ENCODE data around the gene AKR1E2. TPM values are rescaled to one million over a fixed set of nuclear protein-coding genes. Genes with fewer than 3 reads are reported as not detected.

AKR1E2 gene
- total RNA-seq, 1 donor from 2014 or later, result 7.4 TPM

GRCh38 chr10:4834898-4835405 lies 8.9 kb downstream of the AKR1E2 start:
- no peak for DNase-seq (ENCODE audit: low spot score, unreplicated experiment)
- no peaks in the 10 kb centered on the region for H3K9me3 Mint-ChIP-seq (ENCODE audit: low read depth)
- H3K27me3 Mint-ChIP-seq, result no peaks in the 10 kb centered on the region
- H3K36me3 Mint-ChIP-seq (ENCODE audit: insufficient read depth), result peaks cover 3% of the 10 kb centered on the region
- H3K27ac Mint-ChIP-seq, result no peak overlapping the region
- H3K4me1 Mint-ChIP-seq (ENCODE audit: low read depth), result no peaks in the 10 kb centered on the region
- no peak for TF ChIP-seq CTCF (IDR thresholded peaks at IDR 0.05; ENCODE audit: unreplicated experiment)
- no peak overlapping the region for H3K4me3 Mint-ChIP-seq (ENCODE audit: low read depth)

- no peak for TF ChIP-seq CTCF (IDR thresholded peaks at IDR 0.05; ENCODE audit: unreplicated experiment)
- H3K9me3 Mint-ChIP-seq (ENCODE audit: low read depth), result no peaks in the 10 kb centered on the region
- H3K36me3 Mint-ChIP-seq (ENCODE audit: insufficient read depth), result peaks cover 3% of the 10 kb centered on the region
- no peak overlapping the region for H3K27ac Mint-ChIP-seq
- no peaks in the 10 kb centered on the region for H3K4me1 Mint-ChIP-seq (ENCODE audit: low read depth)
- no peak for DNase-seq (ENCODE audit: low spot score, unreplicated experiment)
- no peaks in the 10 kb centered on the region for H3K27me3 Mint-ChIP-seq
- H3K4me3 Mint-ChIP-seq (ENCODE audit: low read depth), result no peak overlapping the region
These were observed 9.5 kb downstream of the AKR1E2 start for GRCh38 chr10:4835494-4835918.

- Mint-ChIP-seq H3K4me1 (ENCODE audit: low read depth) (no peaks in the 10 kb centered on the region), H3K36me3 (ENCODE audit: insufficient read depth) (peaks cover 3% of the 10 kb centered on the region), H3K27me3 (no peaks in the 10 kb centered on the region), H3K4me3 (ENCODE audit: low read depth) (no peak overlapping the region), H3K27ac (no peak overlapping the region), H3K9me3 (ENCODE audit: low read depth) (no peaks in the 10 kb centered on the region)
- DNase-seq (ENCODE audit: low spot score, unreplicated experiment), result no peak
- no peak for TF ChIP-seq CTCF (IDR thresholded peaks at IDR 0.05; ENCODE audit: unreplicated experiment)
These were observed 10.5 kb downstream of the AKR1E2 start for GRCh38 chr10:4836416-4836969.

GRCh38 chr10:4837551-4837950 lies 11.5 kb downstream of the AKR1E2 start:
- Mint-ChIP-seq H3K4me3 (ENCODE audit: low read depth) (no peak overlapping the region), H3K27ac (no peak overlapping the region), H3K9me3 (ENCODE audit: low read depth) (no peaks in the 10 kb centered on the region), H3K27me3 (no peaks in the 10 kb centered on the region), H3K4me1 (ENCODE audit: low read depth) (no peaks in the 10 kb centered on the region), H3K36me3 (ENCODE audit: insufficient read depth) (peaks cover 1% of the 10 kb centered on the region)
- DNase-seq (ENCODE audit: low spot score, unreplicated experiment), result no peak
- no peak for TF ChIP-seq CTCF (IDR thresholded peaks at IDR 0.05; ENCODE audit: unreplicated experiment)

- H3K4me1 Mint-ChIP-seq (ENCODE audit: low read depth), result no peaks in the 10 kb centered on the region
- no peaks in the 10 kb centered on the region for H3K9me3 Mint-ChIP-seq (ENCODE audit: low read depth)
- no peak for DNase-seq (ENCODE audit: low spot score, unreplicated experiment)
- no peak for TF ChIP-seq CTCF (IDR thresholded peaks at IDR 0.05; ENCODE audit: unreplicated experiment)
- no peak overlapping the region for H3K27ac Mint-ChIP-seq
- H3K4me3 Mint-ChIP-seq (ENCODE audit: low read depth), result no peak overlapping the region
- peaks cover 1% of the 10 kb centered on the region for H3K36me3 Mint-ChIP-seq (ENCODE audit: insufficient read depth)
- H3K27me3 Mint-ChIP-seq, result no peaks in the 10 kb centered on the region
These were observed 12.7 kb downstream of the AKR1E2 start for GRCh38 chr10:4838743-4839142.
